ENCODE results near the gene ATOSB.

- TF ChIP-seq CTCF (IDR thresholded peaks at IDR 0.05) (no peak), POLR2A (IDR thresholded peaks at IDR 0.05) (no peak)
Measured at GRCh38 chr9:35112257-35113020, 3.2 kb downstream of the ATOSB start.

Data from stomach (tissue), 4 donors.